Measurements from ENCODE around the gene NEU4.
"Not testable (repeated sequence)": the region's sequence is repeated elsewhere in the genome, so short reads cannot be mapped to it uniquely, and the experiment has no call there.

Gene NEU4

GRCh38 chr2:241808721-241809382 is at the start of gene NEU4:
NEU4 (plus strand) TSS chr2:241809193; CDS start chr2:241814485, 5,292 bp downstream.
- no peak for DNase-seq (ENCODE audit: low spot score)

- DNase-seq (ENCODE audit: low spot score) = not testable (repeated sequence)
Measured at GRCh38 chr2:241759893-241760292, 49.1 kb upstream of the NEU4 start.

GRCh38 chr2:241760301-241760771 is 48.7 kb upstream of the NEU4 start:
- DNase-seq (ENCODE audit: low spot score) = no peak

GRCh38 chr2:241762321-241762932 is 46.6 kb upstream of the NEU4 start:
- no peak for DNase-seq (ENCODE audit: low spot score)

- DNase-seq (ENCODE audit: low spot score) = no peak
Measured at GRCh38 chr2:241762933-241763369, 46.0 kb upstream of the NEU4 start.

GRCh38 chr2:241763551-241764274 is 45.3 kb upstream of the NEU4 start:
- no peak for DNase-seq (ENCODE audit: low spot score)

GRCh38 chr2:241764275-241765241 is 44.4 kb upstream of the NEU4 start:
- no peak for DNase-seq (ENCODE audit: low spot score)

GRCh38 chr2:241767464-241768250 is 41.3 kb upstream of the NEU4 start:
- DNase-seq (ENCODE audit: low spot score) = no peak

- DNase-seq (ENCODE audit: low spot score) = no peak
Measured at GRCh38 chr2:241768251-241768711, 40.7 kb upstream of the NEU4 start.

GRCh38 chr2:241768850-241769249 is 40.1 kb upstream of the NEU4 start:
- DNase-seq (ENCODE audit: low spot score) = no peak

GRCh38 chr2:241769819-241770184 is 39.2 kb upstream of the NEU4 start:
- no peak for DNase-seq (ENCODE audit: low spot score)

GRCh38 chr2:241770185-241770935 is 38.6 kb upstream of the NEU4 start:
- no peak for DNase-seq (ENCODE audit: low spot score)

GRCh38 chr2:241770936-241771285 is 38.1 kb upstream of the NEU4 start:
- DNase-seq (ENCODE audit: low spot score) = no peak

GRCh38 chr2:241771286-241772062 is 37.5 kb upstream of the NEU4 start:
- DNase-seq (ENCODE audit: low spot score) = no peak

- no peak for DNase-seq (ENCODE audit: low spot score)
Measured at GRCh38 chr2:241772063-241772499, 36.9 kb upstream of the NEU4 start.

GRCh38 chr2:241773511-241774418 is 35.2 kb upstream of the NEU4 start:
- no peak for DNase-seq (ENCODE audit: low spot score)

- DNase-seq (ENCODE audit: low spot score) = no peak
Measured at GRCh38 chr2:241774419-241775222, 34.4 kb upstream of the NEU4 start.
